ENCODE data around the gene NOS1.

The NOS1 gene

GRCh38 chr12:117363056-117363662 lies 1.7 kb upstream of the NOS1 start:
- DNase-seq, result no peak

- no peak for DNase-seq
Measured at GRCh38 chr12:117362391-117362790, 965 bp upstream of the NOS1 start.

GRCh38 chr12:117361905-117362304 lies 479 bp upstream of the NOS1 start:
- no peak for DNase-seq

GRCh38 chr12:117360551-117361346 lies 677 bp downstream of the NOS1 start:
- no peak for DNase-seq

- no peak for DNase-seq
Measured at GRCh38 chr12:117360222-117360550, 1.2 kb downstream of the NOS1 start.

GRCh38 chr12:117359029-117359845 lies 2.2 kb downstream of the NOS1 start:
- DNase-seq, result no peak

GRCh38 chr12:117356048-117356447 lies 5.4 kb downstream of the NOS1 start:
- no peak for DNase-seq

GRCh38 chr12:117352883-117353282 lies 8.5 kb downstream of the NOS1 start:
- no peak for DNase-seq

- no peak for DNase-seq
Measured at GRCh38 chr12:117352206-117352605, 9.2 kb downstream of the NOS1 start.

- DNase-seq, result no peak
Measured at GRCh38 chr12:117350140-117350539, 11.3 kb downstream of the NOS1 start.

- DNase-seq, result no peak
Measured at GRCh38 chr12:117347588-117347987, 13.8 kb downstream of the NOS1 start.

- DNase-seq, result no peak
Measured at GRCh38 chr12:117344716-117345115, 16.7 kb downstream of the NOS1 start.

- no peak for DNase-seq
Measured at GRCh38 chr12:117343849-117344248, 17.6 kb downstream of the NOS1 start.

GRCh38 chr12:117343296-117343695 lies 18.1 kb downstream of the NOS1 start:
- DNase-seq, result no peak

- DNase-seq, result peak; percentile 20
Measured at GRCh38 chr12:117342682-117343081, 18.7 kb downstream of the NOS1 start.

GRCh38 chr12:117342247-117342646 lies 19.2 kb downstream of the NOS1 start:
- no peak for DNase-seq

GRCh38 chr12:117339104-117339503 lies 22.3 kb downstream of the NOS1 start:
- no peak for DNase-seq

GRCh38 chr12:117334855-117335587 lies 26.4 kb downstream of the NOS1 start:
- no peak for DNase-seq

GRCh38 chr12:117334051-117334450 lies 27.4 kb downstream of the NOS1 start:
- no peak for DNase-seq

GRCh38 chr12:117333331-117333881 lies 28.0 kb downstream of the NOS1 start:
- no peak for DNase-seq

GRCh38 chr12:117331691-117332090 lies 29.7 kb downstream of the NOS1 start:
- DNase-seq, result no peak

GRCh38 chr12:117330441-117331113 lies 30.8 kb downstream of the NOS1 start:
- DNase-seq, result no peak

All from activated CD4-positive, alpha-beta T cell treated with anti-CD3 and anti-CD28 coated beads, Interleukin-2, amount 50 U/mL, for 16 hours (primary cell).